Upper lobe of right lung (tissue), 1 donor: ENCODE results near the gene DEFB112. TPM values are rescaled to one million over a fixed set of nuclear protein-coding genes. Genes with fewer than 3 reads are reported as not detected.

Source experiments
- ATAC-seq: fragments of 200-7000 bp; cut with Tn5 transposase; one replicate; pipeline ENCODE4 v1.9.1; 2020; ENCODE audit warnings: mild to moderate bottlenecking, moderate library complexity
- DNase-seq: peaks from one replicate; pipeline ENCODE4 v3.0.0-alpha.2; 2020
- H3K27ac ChIP-seq: fragments of 200-600 bp; one replicate; pipeline ENCODE4 v1.8.0; 2022
- H3K27me3 ChIP-seq: fragments of 200-600 bp; one replicate; pipeline ENCODE4 v1.8.0; 2022; ENCODE audit warnings: mild to moderate bottlenecking
- H3K36me3 ChIP-seq: fragments of 200-600 bp; one replicate; pipeline ENCODE4 v1.8.0; 2022
- H3K4me1 ChIP-seq: fragments of 200-600 bp; one replicate; pipeline ENCODE4 v1.8.0; 2022
- H3K4me3 ChIP-seq: fragments of 200-600 bp; one replicate; pipeline ENCODE4 v1.8.0; 2022; ENCODE audit warnings: mild to moderate bottlenecking
- H3K9me3 ChIP-seq: fragments of 200-600 bp; one replicate; pipeline ENCODE4 v1.8.0; 2022
- CTCF ChIP-seq: fragments of 200-600 bp; IDR thresholded peaks from one replicate; pipeline ENCODE4 v1.8.0; 2022; ENCODE audit warnings: antibody characterized with exemption
- intact Hi-C: fragments of 100-400 bp; cut with DNase I; formaldehyde crosslinking; loops from one replicate; pipeline ENCODE4 v1.11.0; 2022
- long read RNA-seq: library from polyadenylated mRNA; unstranded; transcript quantifications from one replicate; pipeline ENCODE4 v2.0.0, GENCODE V29; 2021
- total RNA-seq: library from RNA; stranded (reverse); fragmentation: NEBNext Ultra II Directional; extraction: Animal tissue kit (Norgen Biotek cat#: 25700); gene quantifications from one replicate; pipeline ENCODE4 v1.2.1, GENCODE V29; 2021
- donor health status: DM: no; HTN: yes; CAD: no; lungs with severe emphysema.

The DEFB112 gene
- total RNA-seq, result not detected
- long read RNA-seq, result 0 reads

DNA sequence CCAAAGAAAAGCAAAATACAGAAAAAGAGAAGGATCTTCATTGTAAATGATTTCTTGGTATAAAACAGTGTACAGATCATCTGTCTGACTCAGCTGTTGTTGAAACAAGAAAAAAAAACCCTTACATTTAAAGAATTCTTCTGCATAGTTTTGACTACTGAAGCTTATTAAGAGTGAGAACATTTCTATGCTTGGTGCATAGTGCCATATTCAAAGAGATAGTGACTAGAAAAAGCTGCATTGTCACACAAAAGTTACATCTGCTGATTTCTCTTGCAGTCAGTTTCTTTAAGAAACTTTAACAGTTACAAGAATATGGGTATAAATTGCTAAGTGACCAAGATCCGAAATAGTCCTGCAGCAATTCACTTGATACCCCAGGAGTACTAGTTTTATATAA is at the start of gene DEFB112:
Gene DEFB112 (minus strand): TSS at position 101 of the 400 bp plus-strand sequence. CDS start 60 bp downstream, at position 41.
- Histone ChIP-seq H3K4me1 (no peaks in the 10 kb centered on the region), H3K9me3 (no peaks in the 10 kb centered on the region), H3K4me3 (no peak within 1 kb of the TSS), H3K36me3 (no peaks in the 10 kb centered on the region), H3K27ac (no peak within 1 kb of the TSS), H3K27me3 (no peaks in the 10 kb centered on the region)
- ATAC-seq (no peak), DNase-seq (no peak)
- intact Hi-C loops, result no loop called here
- TF ChIP-seq CTCF, result no peak

DNA sequence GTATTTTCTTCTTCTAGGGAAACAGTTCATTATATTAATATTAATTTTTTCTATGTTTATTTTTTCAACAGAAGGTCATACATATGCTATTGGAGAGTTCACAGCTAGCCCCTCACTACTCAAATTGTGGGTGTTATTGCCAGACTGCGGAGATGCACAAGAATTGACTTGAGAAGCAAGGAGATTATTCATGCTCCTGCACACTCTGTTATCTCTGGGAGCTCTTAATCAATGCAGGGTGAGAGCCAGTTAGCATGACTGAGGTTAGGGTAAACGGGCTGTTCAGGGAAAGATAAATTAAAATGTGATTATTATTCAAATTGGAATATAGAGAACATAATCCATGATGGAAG is 48.9 kb upstream of the DEFB112 start:
- intact Hi-C loops, result no loop called here
- no peak for TF ChIP-seq CTCF
- Histone ChIP-seq H3K9me3 (no peaks in the 10 kb centered on the region), H3K36me3 (no peaks in the 10 kb centered on the region), H3K4me1 (no peaks in the 10 kb centered on the region), H3K27ac (no peak overlapping the region), H3K27me3 (no peaks in the 10 kb centered on the region), H3K4me3 (no peak overlapping the region)
- DNase-seq, result no peak
- ATAC-seq, result no peak

DNA sequence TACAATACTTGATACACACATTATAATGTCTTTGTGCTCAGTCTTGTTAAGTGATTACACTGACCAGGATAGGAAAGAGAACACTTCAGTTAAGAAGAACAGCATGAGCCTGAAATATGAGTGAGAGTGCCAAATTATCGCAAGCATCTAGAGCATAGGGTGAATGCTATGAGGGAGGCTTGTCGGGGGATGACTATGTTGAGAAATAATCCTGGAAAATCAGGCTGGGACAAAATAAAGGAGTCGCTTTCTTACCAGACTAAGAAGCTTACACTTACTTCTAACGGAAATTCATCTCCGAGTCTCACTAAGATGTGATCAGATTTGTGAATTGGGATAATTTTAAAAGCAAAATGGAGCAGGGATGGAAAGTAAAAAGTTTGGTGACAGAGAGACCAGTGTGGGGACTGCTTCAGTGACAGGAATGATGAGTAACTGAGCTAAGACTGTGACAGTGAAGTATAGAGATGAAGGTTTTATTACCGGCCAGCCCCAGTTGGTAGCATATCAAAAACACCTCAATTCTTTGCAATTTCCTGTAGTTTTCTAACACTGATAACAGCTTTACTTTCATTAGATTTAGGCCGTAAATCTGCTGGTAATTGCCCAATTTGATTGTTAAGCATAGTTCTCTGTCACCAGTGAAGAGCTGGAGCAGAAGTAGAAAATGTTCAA is 48.4 kb upstream of the DEFB112 start:
- no peaks in the 10 kb centered on the region for H3K36me3 ChIP-seq
- no peaks in the 10 kb centered on the region for H3K27me3 ChIP-seq
- no peaks in the 10 kb centered on the region for H3K9me3 ChIP-seq
- no peaks in the 10 kb centered on the region for H3K4me1 ChIP-seq
- H3K4me3 ChIP-seq, result no peak overlapping the region
- no peak for ATAC-seq
- TF ChIP-seq CTCF, result no peak
- DNase-seq, result no peak
- intact Hi-C loops, result no loop called here
- H3K27ac ChIP-seq, result no peak overlapping the region

GRCh38 chr6:50096296-50096695 is 46.6 kb upstream of the DEFB112 start:
- ATAC-seq, result no peak
- Histone ChIP-seq H3K36me3 (no peaks in the 10 kb centered on the region), H3K4me1 (no peaks in the 10 kb centered on the region), H3K9me3 (no peaks in the 10 kb centered on the region), H3K27ac (no peak overlapping the region), H3K27me3 (no peaks in the 10 kb centered on the region), H3K4me3 (no peak overlapping the region)
- intact Hi-C loops, result no loop called here
- no peak for TF ChIP-seq CTCF
- DNase-seq, result no peak

- Histone ChIP-seq H3K27me3 (no peaks in the 10 kb centered on the region), H3K36me3 (no peaks in the 10 kb centered on the region), H3K9me3 (no peaks in the 10 kb centered on the region), H3K4me3 (no peak overlapping the region), H3K27ac (no peak overlapping the region), H3K4me1 (no peaks in the 10 kb centered on the region)
- no peak for TF ChIP-seq CTCF
- no peak for ATAC-seq
- DNase-seq, result no peak
- intact Hi-C loops, result no loop called here
Observed at GRCh38 chr6:50093938-50094272, 44.2 kb upstream of the DEFB112 start.
